Stimulated activated naive CD4-positive, alpha-beta T cell treated with Interleukin-2 at 50 U/mL for 16 hours (primary cell): Measurements from ENCODE around the gene ANKRD22.
A peak's percentile ranks its signal among the peaks of the same experiment; 100 is the strongest.

Experiments
- DNase-seq: peaks from one replicate; lab custom pipeline; 2025; lab: John Stamatoyannopoulos, UW

Gene ANKRD22

GRCh38 chr10:88835096-88835909, 16.3 kb downstream of the ANKRD22 start:
- peak; percentile 82 for DNase-seq

- DNase-seq = no peak
Observed at GRCh38 chr10:88833723-88834122, 17.9 kb downstream of the ANKRD22 start.

GRCh38 chr10:88833156-88833555, 18.5 kb downstream of the ANKRD22 start:
- DNase-seq = no peak

- no peak for DNase-seq
Observed at GRCh38 chr10:88832376-88832775, 19.3 kb downstream of the ANKRD22 start.

GRCh38 chr10:88831709-88832108, 19.9 kb downstream of the ANKRD22 start:
- peak; percentile 38 for DNase-seq

- no peak for DNase-seq
Observed at GRCh38 chr10:88830643-88831268, 20.9 kb downstream of the ANKRD22 start.

- DNase-seq = no peak
Observed at GRCh38 chr10:88828310-88828709, 23.3 kb downstream of the ANKRD22 start.

GRCh38 chr10:88827671-88828070, 24.0 kb downstream of the ANKRD22 start:
- DNase-seq = no peak

GRCh38 chr10:88826388-88826787, 25.3 kb downstream of the ANKRD22 start:
- DNase-seq = no peak

GRCh38 chr10:88820748-88821401, 30.8 kb downstream of the ANKRD22 start:
- DNase-seq = no peak

GRCh38 chr10:88819290-88819689, 32.4 kb downstream of the ANKRD22 start:
- DNase-seq = no peak

- DNase-seq = no peak
Observed at GRCh38 chr10:88813200-88813599, 38.4 kb downstream of the ANKRD22 start.

GRCh38 chr10:88810196-88810961, 41.3 kb downstream of the ANKRD22 start:
- no peak for DNase-seq

- DNase-seq = no peak
Observed at GRCh38 chr10:88809621-88810020, 42.0 kb downstream of the ANKRD22 start.

- DNase-seq = no peak
Observed at GRCh38 chr10:88805924-88806323, 45.7 kb downstream of the ANKRD22 start.

- no peak for DNase-seq
Observed at GRCh38 chr10:88805361-88805760, 46.3 kb downstream of the ANKRD22 start.

- no peak for DNase-seq
Observed at GRCh38 chr10:88804083-88804812, 47.4 kb downstream of the ANKRD22 start.

GRCh38 chr10:88803641-88804040, 48.0 kb downstream of the ANKRD22 start:
- DNase-seq = no peak

- no peak for DNase-seq
Observed at GRCh38 chr10:88802523-88803285, 48.9 kb downstream of the ANKRD22 start, which contains the start of gene LIPM. LIPM (plus strand) TSS chr10:88802730; CDS start chr10:88802897, 167 bp downstream.
